ENCODE results near the gene LRRC74A.

DNA sequence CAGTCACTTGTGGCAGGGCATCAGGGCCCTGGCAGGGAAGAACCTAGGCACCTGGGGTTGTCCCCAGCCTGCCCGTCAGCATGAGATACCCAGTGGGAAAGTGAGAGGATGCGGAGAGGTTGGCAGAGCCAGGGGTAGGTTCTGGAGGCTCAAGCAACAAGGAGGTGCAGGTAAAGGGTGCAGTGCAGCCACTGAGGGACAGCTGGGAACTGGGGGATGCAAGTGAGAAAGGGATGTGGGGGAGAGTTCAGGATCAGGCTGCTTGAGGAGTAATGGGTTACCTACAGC lies 46.2 kb upstream of the LRRC74A start:
- TF ChIP-seq, protein P1, sequence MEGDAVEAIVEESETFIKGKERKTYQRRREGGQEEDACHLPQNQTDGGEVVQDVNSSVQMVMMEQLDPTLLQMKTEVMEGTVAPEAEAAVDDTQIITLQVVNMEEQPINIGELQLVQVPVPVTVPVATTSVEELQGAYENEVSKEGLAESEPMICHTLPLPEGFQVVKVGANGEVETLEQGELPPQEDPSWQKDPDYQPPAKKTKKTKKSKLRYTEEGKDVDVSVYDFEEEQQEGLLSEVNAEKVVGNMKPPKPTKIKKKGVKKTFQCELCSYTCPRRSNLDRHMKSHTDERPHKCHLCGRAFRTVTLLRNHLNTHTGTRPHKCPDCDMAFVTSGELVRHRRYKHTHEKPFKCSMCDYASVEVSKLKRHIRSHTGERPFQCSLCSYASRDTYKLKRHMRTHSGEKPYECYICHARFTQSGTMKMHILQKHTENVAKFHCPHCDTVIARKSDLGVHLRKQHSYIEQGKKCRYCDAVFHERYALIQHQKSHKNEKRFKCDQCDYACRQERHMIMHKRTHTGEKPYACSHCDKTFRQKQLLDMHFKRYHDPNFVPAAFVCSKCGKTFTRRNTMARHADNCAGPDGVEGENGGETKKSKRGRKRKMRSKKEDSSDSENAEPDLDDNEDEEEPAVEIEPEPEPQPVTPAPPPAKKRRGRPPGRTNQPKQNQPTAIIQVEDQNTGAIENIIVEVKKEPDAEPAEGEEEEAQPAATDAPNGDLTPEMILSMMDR (conservative IDR thresholded peaks at IDR 0.05; ENCODE audit: low read length): no peak
- TF ChIP-seq EZH2phosphoT487 (IDR thresholded peaks at IDR 0.05; ENCODE audit: borderline replicate concordance): no peak

All from Loucy (cell line).